OCI-LY1 (cell line): ENCODE data around the gene SCML2.

ENCODE experiments used
- H2AFZ ChIP-seq: fragments of 200-600 bp; sonication (generic), shearing (Covaris generic); 2 replicates; pipeline ENCODE4 v1.6.0; 2014; ENCODE audit warnings: antibody characterized with exemption, mild to moderate bottlenecking, low read length
- H3F3A ChIP-seq: fragments of 200-600 bp; sonication (generic), shearing (Covaris generic); 2 replicates; pipeline ENCODE4 v1.6.0; 2014; ENCODE audit warnings: mild to moderate bottlenecking, antibody characterized with exemption, low read length, moderate library complexity; ENCODE audit not compliant: insufficient read depth
- H3K27ac ChIP-seq: fragments of 200-600 bp; sonication (generic); 2 replicates; pipeline ENCODE4 v1.5.1; 2014; ENCODE audit warnings: low read length, mixed run types, mild to moderate bottlenecking, low read depth; ENCODE audit not compliant: poor library complexity, severe bottlenecking
- H3K27me3 ChIP-seq: fragments of 200-600 bp; sonication (generic); 2 replicates; pipeline ENCODE4 v1.6.0; 2014; ENCODE audit warnings: antibody characterized with exemption, mild to moderate bottlenecking, low read length, moderate library complexity; ENCODE audit not compliant: insufficient read depth
- H3K36me3 ChIP-seq: fragments of 200-600 bp; sonication (generic); 2 replicates; pipeline ENCODE4 v1.6.1; 2014; ENCODE audit warnings: mild to moderate bottlenecking, antibody characterized with exemption, low read length, moderate library complexity, mixed read lengths; ENCODE audit not compliant: insufficient read depth
- H3K4me1 ChIP-seq: fragments of 200-600 bp; sonication (generic); 2 replicates; pipeline ENCODE4 v1.5.1; 2014; ENCODE audit warnings: mild to moderate bottlenecking, low read length, moderate library complexity; ENCODE audit not compliant: insufficient read depth, severe bottlenecking
- H3K4me2 ChIP-seq: fragments of 200-600 bp; sonication (generic), shearing (Covaris generic); 2 replicates; pipeline ENCODE4 v1.6.1; 2014; ENCODE audit warnings: low read length
- H3K4me3 ChIP-seq: fragments of 200-600 bp; sonication (generic); 2 replicates; pipeline ENCODE4 v1.5.1; 2014; ENCODE audit warnings: low read length, low read depth, mild to moderate bottlenecking, mixed read lengths; ENCODE audit not compliant: poor library complexity, severe bottlenecking
- H3K79me2 ChIP-seq: fragments of 200-600 bp; shearing (Covaris generic); 2 replicates; pipeline ENCODE4 v1.6.1; 2016; ENCODE audit warnings: mixed run types, low read length, mixed read lengths; ENCODE audit not compliant: insufficient read depth
- H3K9ac ChIP-seq: fragments of 200-600 bp; sonication (generic), shearing (Covaris generic); 2 replicates; pipeline ENCODE4 v1.6.1; 2014; ENCODE audit warnings: mild to moderate bottlenecking, low read length, mixed read lengths
- H3K9me2 ChIP-seq: fragments of 200-600 bp; sonication (generic), shearing (Covaris generic); 2 replicates; pipeline ENCODE4 v1.6.1; 2014; ENCODE audit warnings: low read depth, mild to moderate bottlenecking, low read length, mixed read lengths
- H3K9me3 ChIP-seq: fragments of 200-600 bp; shearing (Covaris generic); 2 replicates; pipeline ENCODE4 v1.6.1; 2014; ENCODE audit warnings: low read length, mixed read lengths
- H4K20me1 ChIP-seq: fragments of 200-600 bp; sonication (generic), shearing (Covaris generic); 2 replicates; pipeline ENCODE4 v1.6.0; 2016; ENCODE audit warnings: mild to moderate bottlenecking, low read length; ENCODE audit not compliant: insufficient read depth
- EZH2 ChIP-seq: fragments of 200-600 bp; sonication (generic), shearing (Covaris generic); IDR thresholded peaks from 2 replicates; pipeline ENCODE4 v1.8.0; 2017; ENCODE audit warnings: borderline replicate concordance, mixed run types, mild to moderate bottlenecking, antibody characterized with exemption, low read length, moderate library complexity, mixed read lengths
- TF ChIP-seq, protein P1 (sequence below): fragments of 200-600 bp; sonication (generic), shearing (Covaris generic); IDR thresholded peaks from 2 replicates; pipeline ENCODE4 v1.5.1; 2017; ENCODE audit warnings: mild to moderate bottlenecking, antibody characterized with exemption, low read length, moderate library complexity, mixed read lengths

Gene SCML2

DNA sequence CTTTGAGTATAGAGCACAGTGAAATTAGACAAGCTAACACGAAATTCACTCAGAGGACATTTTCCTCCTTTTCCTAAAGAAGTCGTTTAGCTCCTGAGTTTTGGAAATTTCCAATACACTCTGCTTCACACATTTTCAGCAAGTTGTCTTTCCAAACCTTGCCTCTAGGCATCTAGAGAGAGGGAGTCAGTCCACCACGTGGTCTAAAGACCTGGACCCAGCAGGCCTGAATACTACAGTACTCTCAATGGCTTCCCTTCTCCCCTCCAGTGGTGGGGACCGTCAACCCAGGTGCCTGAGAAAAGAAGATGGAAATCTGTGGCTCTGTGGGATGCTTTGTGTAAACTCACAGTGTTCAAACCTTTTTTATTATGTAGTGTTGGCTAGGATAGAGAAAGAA lies 13.9 kb upstream of the SCML2 start:
- Histone ChIP-seq H3K27ac (no peak overlapping the region), H2AFZ (no peak overlapping the region), H4K20me1 (no peaks in the 10 kb centered on the region), H3K79me2 (no peaks in the 10 kb centered on the region), H3K4me3 (no peak overlapping the region), H3F3A (no peaks in the 10 kb centered on the region), H3K9ac (no peak overlapping the region), H3K9me2 (no peaks in the 10 kb centered on the region), H3K27me3 (no peaks in the 10 kb centered on the region), H3K4me2 (no peak overlapping the region), H3K36me3 (no peaks in the 10 kb centered on the region), H3K4me1 (no peaks in the 10 kb centered on the region), H3K9me3 (no peaks in the 10 kb centered on the region)
- TF ChIP-seq, protein P1, sequence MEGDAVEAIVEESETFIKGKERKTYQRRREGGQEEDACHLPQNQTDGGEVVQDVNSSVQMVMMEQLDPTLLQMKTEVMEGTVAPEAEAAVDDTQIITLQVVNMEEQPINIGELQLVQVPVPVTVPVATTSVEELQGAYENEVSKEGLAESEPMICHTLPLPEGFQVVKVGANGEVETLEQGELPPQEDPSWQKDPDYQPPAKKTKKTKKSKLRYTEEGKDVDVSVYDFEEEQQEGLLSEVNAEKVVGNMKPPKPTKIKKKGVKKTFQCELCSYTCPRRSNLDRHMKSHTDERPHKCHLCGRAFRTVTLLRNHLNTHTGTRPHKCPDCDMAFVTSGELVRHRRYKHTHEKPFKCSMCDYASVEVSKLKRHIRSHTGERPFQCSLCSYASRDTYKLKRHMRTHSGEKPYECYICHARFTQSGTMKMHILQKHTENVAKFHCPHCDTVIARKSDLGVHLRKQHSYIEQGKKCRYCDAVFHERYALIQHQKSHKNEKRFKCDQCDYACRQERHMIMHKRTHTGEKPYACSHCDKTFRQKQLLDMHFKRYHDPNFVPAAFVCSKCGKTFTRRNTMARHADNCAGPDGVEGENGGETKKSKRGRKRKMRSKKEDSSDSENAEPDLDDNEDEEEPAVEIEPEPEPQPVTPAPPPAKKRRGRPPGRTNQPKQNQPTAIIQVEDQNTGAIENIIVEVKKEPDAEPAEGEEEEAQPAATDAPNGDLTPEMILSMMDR, result no peak
- no peak for TF ChIP-seq EZH2

DNA sequence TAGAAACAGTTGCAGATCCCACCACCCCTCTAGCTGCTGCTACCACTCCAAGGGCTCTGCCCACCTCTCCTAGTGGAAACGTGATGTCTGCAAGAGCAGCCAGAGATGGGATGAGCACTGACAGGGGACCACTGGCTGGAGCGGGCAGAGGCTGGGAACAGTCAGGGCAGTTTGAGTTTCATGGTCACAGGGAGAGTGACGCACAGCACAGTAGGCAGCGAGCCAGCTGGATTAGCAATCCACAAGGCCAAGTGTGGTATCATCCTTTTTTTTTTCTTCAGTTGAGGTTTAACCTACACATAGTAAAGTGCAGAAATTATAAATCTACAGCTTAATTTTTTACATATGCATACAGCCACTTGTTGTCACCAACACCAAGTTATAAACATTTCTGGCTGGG lies 6.4 kb upstream of the SCML2 start:
- no peak overlapping the region for H3K4me2 ChIP-seq
- H4K20me1 ChIP-seq, result no peaks in the 10 kb centered on the region
- H3K9me2 ChIP-seq, result no peaks in the 10 kb centered on the region
- H3K4me1 ChIP-seq, result no peaks in the 10 kb centered on the region
- TF ChIP-seq, protein P1, result no peak
- no peak for TF ChIP-seq EZH2
- H3K4me3 ChIP-seq, result no peak overlapping the region
- no peak overlapping the region for H3K27ac ChIP-seq
- no peaks in the 10 kb centered on the region for H3K36me3 ChIP-seq
- H3F3A ChIP-seq, result no peaks in the 10 kb centered on the region
- no peaks in the 10 kb centered on the region for H3K79me2 ChIP-seq
- H3K9ac ChIP-seq, result no peak overlapping the region
- H3K9me3 ChIP-seq, result no peaks in the 10 kb centered on the region
- no peaks in the 10 kb centered on the region for H3K27me3 ChIP-seq
- no peak overlapping the region for H2AFZ ChIP-seq

DNA sequence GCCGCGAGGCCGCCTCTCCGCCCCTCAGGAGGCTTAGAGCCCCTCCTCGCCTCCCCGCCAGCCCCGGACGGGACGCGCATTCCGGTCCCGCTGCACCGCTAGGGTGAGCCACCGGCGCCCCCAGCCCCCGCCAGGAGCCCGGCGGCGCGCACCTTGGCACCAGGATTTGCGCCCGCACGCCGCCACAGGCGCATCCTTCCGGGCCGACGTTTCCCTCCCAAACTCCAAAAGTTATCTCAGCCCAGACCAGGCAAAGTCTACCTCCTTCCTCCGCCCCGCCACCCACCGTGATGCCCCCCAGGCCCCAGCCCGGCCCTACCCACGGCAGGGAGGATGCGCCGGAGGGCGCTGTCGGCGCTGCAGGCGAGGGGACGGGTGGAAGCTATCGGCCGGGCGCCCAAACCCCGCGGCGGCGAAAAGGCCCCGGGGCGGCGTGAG lies 538 bp downstream of the SCML2 start:
- H3K27me3 ChIP-seq, result no peaks in the 10 kb centered on the region
- peak overlapping the region; percentile 83 for H3K4me3 ChIP-seq
- no peaks in the 10 kb centered on the region for H3F3A ChIP-seq
- H3K9ac ChIP-seq, result peak overlapping the region; percentile 73
- TF ChIP-seq EZH2, result no peak
- TF ChIP-seq, protein P1, result peak; percentile 44; the same call in 1 of the 2 replicates
- H3K4me1 ChIP-seq, result peaks cover 23% of the 10 kb centered on the region
- no peaks in the 10 kb centered on the region for H4K20me1 ChIP-seq
- peak overlapping the region; percentile 80 for H3K4me2 ChIP-seq
- no peaks in the 10 kb centered on the region for H3K9me2 ChIP-seq
- no peak overlapping the region for H2AFZ ChIP-seq
- H3K9me3 ChIP-seq, result no peaks in the 10 kb centered on the region
- H3K27ac ChIP-seq, result no peak overlapping the region
- H3K79me2 ChIP-seq, result peaks cover 31% of the 10 kb centered on the region
- no peaks in the 10 kb centered on the region for H3K36me3 ChIP-seq
